NCI-H187 treated with DMSO at 0.1 percent for 48 hours (cell line): Measurements from ENCODE around the gene NKD2.

Experiments used
- DNase-seq: peaks from one replicate; lab custom pipeline; 2025; lab: John Stamatoyannopoulos, UW

Gene NKD2

GRCh38 chr5:978693-979092 is 29.9 kb upstream of the NKD2 start:
- DNase-seq, result no peak

- DNase-seq, result no peak
Observed at GRCh38 chr5:979100-979817, 29.3 kb upstream of the NKD2 start.

GRCh38 chr5:980001-980588 is 28.5 kb upstream of the NKD2 start:
- DNase-seq, result no peak

GRCh38 chr5:980966-981365 is 27.6 kb upstream of the NKD2 start:
- DNase-seq, result no peak

- no peak for DNase-seq
Observed at GRCh38 chr5:981456-981855, 27.1 kb upstream of the NKD2 start.

- DNase-seq, result no peak
Observed at GRCh38 chr5:982377-983237, 26.0 kb upstream of the NKD2 start.

- DNase-seq, result no peak
Observed at GRCh38 chr5:983238-983524, 25.4 kb upstream of the NKD2 start.

GRCh38 chr5:983568-983967 is 25.0 kb upstream of the NKD2 start:
- no peak for DNase-seq

- DNase-seq, result no peak
Observed at GRCh38 chr5:984774-985173, 23.8 kb upstream of the NKD2 start.

- no peak for DNase-seq
Observed at GRCh38 chr5:987761-988160, 20.8 kb upstream of the NKD2 start.

- no peak for DNase-seq
Observed at GRCh38 chr5:988322-988721, 20.3 kb upstream of the NKD2 start.

- DNase-seq, result no peak
Observed at GRCh38 chr5:989961-990530, 18.6 kb upstream of the NKD2 start.

- no peak for DNase-seq
Observed at GRCh38 chr5:991472-992267, 16.9 kb upstream of the NKD2 start.

- DNase-seq, result no peak
Observed at GRCh38 chr5:994272-994607, 14.4 kb upstream of the NKD2 start.

- DNase-seq, result no peak
Observed at GRCh38 chr5:994821-995220, 13.8 kb upstream of the NKD2 start.

- DNase-seq, result no peak
Observed at GRCh38 chr5:995318-995717, 13.3 kb upstream of the NKD2 start.

GRCh38 chr5:997001-997474 is 11.6 kb upstream of the NKD2 start:
- DNase-seq, result no peak

GRCh38 chr5:997711-998110 is 10.9 kb upstream of the NKD2 start:
- no peak for DNase-seq

- DNase-seq, result no peak
Observed at GRCh38 chr5:998246-999031, 10.2 kb upstream of the NKD2 start.

GRCh38 chr5:999032-999501 is 9.5 kb upstream of the NKD2 start:
- no peak for DNase-seq

GRCh38 chr5:999724-1000123 is 8.9 kb upstream of the NKD2 start:
- DNase-seq, result no peak
